ENCODE results near the gene APBA2.

APBA2 gene

GRCh38 chr15:28993051-28993719 is 107.4 kb downstream of the APBA2 start:
- Histone ChIP-seq H3K9me3 (ENCODE audit: control insufficient read depth, low read length) (no peaks in the 10 kb centered on the region), H3K4me1 (ENCODE audit: control insufficient read depth, insufficient read depth, low read length, poor library complexity, severe bottlenecking) (no peaks in the 10 kb centered on the region), H3K4me3 (ENCODE audit: insufficient read depth, low read depth, low read length, poor library complexity, severe bottlenecking) (no peak overlapping the region), H3K27ac (ENCODE audit: insufficient read depth, low read length, poor library complexity, severe bottlenecking) (no peak overlapping the region), H3K27me3 (replicated peaks; ENCODE audit: control insufficient read depth, insufficient read depth, low read length, poor library complexity, severe bottlenecking) (no peaks in the 10 kb centered on the region), H3K36me3 (ENCODE audit: control insufficient read depth, insufficient read depth, low read length) (no peaks in the 10 kb centered on the region)
- DNase-seq: no peak

DNA sequence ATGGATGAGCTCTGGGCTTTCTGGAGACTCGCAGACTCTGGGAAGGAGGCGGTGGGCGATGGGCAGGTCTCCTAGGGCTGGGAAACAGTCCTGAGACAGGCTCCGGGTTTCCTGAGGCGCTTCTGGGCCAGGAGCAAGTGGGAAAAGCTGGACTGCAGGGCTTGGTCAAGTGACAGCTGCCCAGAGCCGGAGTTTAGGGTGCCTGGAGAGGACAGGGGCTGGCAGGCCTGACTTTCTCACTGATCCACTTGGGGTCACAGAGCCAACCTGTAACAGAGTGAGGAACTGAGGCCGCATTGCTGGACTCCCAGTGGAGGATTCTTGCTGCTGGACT is 107.9 kb downstream of the APBA2 start:
- H3K27me3 ChIP-seq (replicated peaks; ENCODE audit: control insufficient read depth, insufficient read depth, low read length, poor library complexity, severe bottlenecking): no peaks in the 10 kb centered on the region
- H3K9me3 ChIP-seq (ENCODE audit: control insufficient read depth, low read length): no peaks in the 10 kb centered on the region
- no peak overlapping the region for H3K4me3 ChIP-seq (ENCODE audit: insufficient read depth, low read depth, low read length, poor library complexity, severe bottlenecking)
- H3K4me1 ChIP-seq (ENCODE audit: control insufficient read depth, insufficient read depth, low read length, poor library complexity, severe bottlenecking): no peaks in the 10 kb centered on the region
- no peak overlapping the region for H3K27ac ChIP-seq (ENCODE audit: insufficient read depth, low read length, poor library complexity, severe bottlenecking)
- DNase-seq: no peak
- H3K36me3 ChIP-seq (ENCODE audit: control insufficient read depth, insufficient read depth, low read length): no peaks in the 10 kb centered on the region

- H3K27me3 ChIP-seq (replicated peaks; ENCODE audit: control insufficient read depth, insufficient read depth, low read length, poor library complexity, severe bottlenecking): no peaks in the 10 kb centered on the region
- H3K27ac ChIP-seq (ENCODE audit: insufficient read depth, low read length, poor library complexity, severe bottlenecking): no peak overlapping the region
- no peaks in the 10 kb centered on the region for H3K4me1 ChIP-seq (ENCODE audit: control insufficient read depth, insufficient read depth, low read length, poor library complexity, severe bottlenecking)
- DNase-seq: no peak
- H3K36me3 ChIP-seq (ENCODE audit: control insufficient read depth, insufficient read depth, low read length): no peaks in the 10 kb centered on the region
- no peaks in the 10 kb centered on the region for H3K9me3 ChIP-seq (ENCODE audit: control insufficient read depth, low read length)
- no peak overlapping the region for H3K4me3 ChIP-seq (ENCODE audit: insufficient read depth, low read depth, low read length, poor library complexity, severe bottlenecking)
Measured at GRCh38 chr15:28994142-28994830, 108.5 kb downstream of the APBA2 start.

- Histone ChIP-seq H3K27ac (ENCODE audit: insufficient read depth, low read length, poor library complexity, severe bottlenecking) (no peak overlapping the region), H3K9me3 (ENCODE audit: control insufficient read depth, low read length) (no peaks in the 10 kb centered on the region), H3K4me1 (ENCODE audit: control insufficient read depth, insufficient read depth, low read length, poor library complexity, severe bottlenecking) (no peaks in the 10 kb centered on the region), H3K4me3 (ENCODE audit: insufficient read depth, low read depth, low read length, poor library complexity, severe bottlenecking) (no peak overlapping the region), H3K27me3 (replicated peaks; ENCODE audit: control insufficient read depth, insufficient read depth, low read length, poor library complexity, severe bottlenecking) (no peaks in the 10 kb centered on the region), H3K36me3 (ENCODE audit: control insufficient read depth, insufficient read depth, low read length) (no peaks in the 10 kb centered on the region)
- DNase-seq: no peak
Measured at GRCh38 chr15:28994831-28995596, 109.2 kb downstream of the APBA2 start.

- Histone ChIP-seq H3K9me3 (ENCODE audit: control insufficient read depth, low read length) (no peaks in the 10 kb centered on the region), H3K4me3 (ENCODE audit: insufficient read depth, low read depth, low read length, poor library complexity, severe bottlenecking) (no peak overlapping the region), H3K27me3 (replicated peaks; ENCODE audit: control insufficient read depth, insufficient read depth, low read length, poor library complexity, severe bottlenecking) (no peaks in the 10 kb centered on the region), H3K36me3 (ENCODE audit: control insufficient read depth, insufficient read depth, low read length) (no peaks in the 10 kb centered on the region), H3K4me1 (ENCODE audit: control insufficient read depth, insufficient read depth, low read length, poor library complexity, severe bottlenecking) (no peaks in the 10 kb centered on the region), H3K27ac (ENCODE audit: insufficient read depth, low read length, poor library complexity, severe bottlenecking) (no peak overlapping the region)
- DNase-seq: no peak
Measured at GRCh38 chr15:28995705-28996104, 109.9 kb downstream of the APBA2 start.

- no peak for DNase-seq
- no peak overlapping the region for H3K4me3 ChIP-seq (ENCODE audit: insufficient read depth, low read depth, low read length, poor library complexity, severe bottlenecking)
- H3K36me3 ChIP-seq (ENCODE audit: control insufficient read depth, insufficient read depth, low read length): no peaks in the 10 kb centered on the region
- no peak overlapping the region for H3K27ac ChIP-seq (ENCODE audit: insufficient read depth, low read length, poor library complexity, severe bottlenecking)
- H3K9me3 ChIP-seq (ENCODE audit: control insufficient read depth, low read length): no peaks in the 10 kb centered on the region
- no peaks in the 10 kb centered on the region for H3K4me1 ChIP-seq (ENCODE audit: control insufficient read depth, insufficient read depth, low read length, poor library complexity, severe bottlenecking)
- no peaks in the 10 kb centered on the region for H3K27me3 ChIP-seq (replicated peaks; ENCODE audit: control insufficient read depth, insufficient read depth, low read length, poor library complexity, severe bottlenecking)
Measured at GRCh38 chr15:28996289-28996688, 110.5 kb downstream of the APBA2 start.

- Histone ChIP-seq H3K9me3 (ENCODE audit: control insufficient read depth, low read length) (no peaks in the 10 kb centered on the region), H3K27me3 (replicated peaks; ENCODE audit: control insufficient read depth, insufficient read depth, low read length, poor library complexity, severe bottlenecking) (no peaks in the 10 kb centered on the region), H3K4me3 (ENCODE audit: insufficient read depth, low read depth, low read length, poor library complexity, severe bottlenecking) (no peak overlapping the region), H3K4me1 (ENCODE audit: control insufficient read depth, insufficient read depth, low read length, poor library complexity, severe bottlenecking) (no peaks in the 10 kb centered on the region), H3K36me3 (ENCODE audit: control insufficient read depth, insufficient read depth, low read length) (no peaks in the 10 kb centered on the region), H3K27ac (ENCODE audit: insufficient read depth, low read length, poor library complexity, severe bottlenecking) (no peak overlapping the region)
- no peak for DNase-seq
Measured at GRCh38 chr15:28996953-28997352, 111.2 kb downstream of the APBA2 start.

- Histone ChIP-seq H3K27me3 (replicated peaks; ENCODE audit: control insufficient read depth, insufficient read depth, low read length, poor library complexity, severe bottlenecking) (no peaks in the 10 kb centered on the region), H3K4me1 (ENCODE audit: control insufficient read depth, insufficient read depth, low read length, poor library complexity, severe bottlenecking) (no peaks in the 10 kb centered on the region), H3K4me3 (ENCODE audit: insufficient read depth, low read depth, low read length, poor library complexity, severe bottlenecking) (no peak overlapping the region), H3K27ac (ENCODE audit: insufficient read depth, low read length, poor library complexity, severe bottlenecking) (no peak overlapping the region), H3K9me3 (ENCODE audit: control insufficient read depth, low read length) (no peaks in the 10 kb centered on the region), H3K36me3 (ENCODE audit: control insufficient read depth, insufficient read depth, low read length) (no peaks in the 10 kb centered on the region)
- DNase-seq: no peak
Measured at GRCh38 chr15:28997791-28998190, 112.0 kb downstream of the APBA2 start.

DNA sequence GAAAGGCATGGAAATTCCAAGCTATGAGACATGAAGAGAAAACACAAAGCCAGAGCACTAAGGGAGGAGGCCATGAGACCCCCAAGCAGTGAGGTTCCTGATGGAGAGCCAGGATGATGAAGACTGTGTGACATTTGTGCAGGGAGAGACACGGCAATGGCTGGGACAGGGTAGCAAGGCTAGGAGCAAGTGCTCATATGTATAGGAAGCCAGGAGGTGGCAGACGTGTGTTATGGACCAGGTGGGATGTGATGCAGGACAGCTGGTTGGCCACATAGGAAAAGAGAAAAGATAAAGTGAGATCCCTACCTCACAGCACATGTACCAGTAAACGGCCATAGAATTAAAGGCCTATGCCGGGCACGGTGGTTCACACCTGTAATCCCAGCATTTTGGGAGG is 112.7 kb downstream of the APBA2 start:
- Histone ChIP-seq H3K27ac (ENCODE audit: insufficient read depth, low read length, poor library complexity, severe bottlenecking) (no peak overlapping the region), H3K36me3 (ENCODE audit: control insufficient read depth, insufficient read depth, low read length) (no peaks in the 10 kb centered on the region), H3K4me3 (ENCODE audit: insufficient read depth, low read depth, low read length, poor library complexity, severe bottlenecking) (no peak overlapping the region), H3K4me1 (ENCODE audit: control insufficient read depth, insufficient read depth, low read length, poor library complexity, severe bottlenecking) (no peaks in the 10 kb centered on the region), H3K27me3 (replicated peaks; ENCODE audit: control insufficient read depth, insufficient read depth, low read length, poor library complexity, severe bottlenecking) (no peaks in the 10 kb centered on the region), H3K9me3 (ENCODE audit: control insufficient read depth, low read length) (no peaks in the 10 kb centered on the region)
- no peak for DNase-seq

GRCh38 chr15:29003191-29003839 is 117.5 kb downstream of the APBA2 start:
- Histone ChIP-seq H3K27me3 (replicated peaks; ENCODE audit: control insufficient read depth, insufficient read depth, low read length, poor library complexity, severe bottlenecking) (no peaks in the 10 kb centered on the region), H3K27ac (ENCODE audit: insufficient read depth, low read length, poor library complexity, severe bottlenecking) (no peak overlapping the region), H3K9me3 (ENCODE audit: control insufficient read depth, low read length) (no peaks in the 10 kb centered on the region), H3K4me1 (ENCODE audit: control insufficient read depth, insufficient read depth, low read length, poor library complexity, severe bottlenecking) (no peaks in the 10 kb centered on the region), H3K4me3 (ENCODE audit: insufficient read depth, low read depth, low read length, poor library complexity, severe bottlenecking) (no peak overlapping the region), H3K36me3 (ENCODE audit: control insufficient read depth, insufficient read depth, low read length) (no peaks in the 10 kb centered on the region)
- no peak for DNase-seq

Data from effector memory CD4-positive, alpha-beta T cell (primary cell).